Keratinocyte (primary cell): ENCODE measurements around the gene TLN1. TPM values are rescaled to one million over a fixed set of nuclear protein-coding genes. Genes with fewer than 3 reads are reported as not detected.

Source experiments
- DNase-seq: peaks from one replicate; pipeline ENCODE4 v3.0.0-alpha.2; 2011; ENCODE audit warnings: low read depth, missing footprints, low spot score
- FAIRE-seq: peaks from 2 replicates; lab custom pipeline; 2011; peaks lifted over from hg19 to GRCh38; lab: Jason Lieb, UNC
- H2AFZ ChIP-seq: 2 replicates; pipeline ENCODE4 v1.6.0; 2012; ENCODE audit warnings: low read length, control low read depth, inconsistent platforms; ENCODE audit not compliant: control insufficient read depth
- H3K27ac ChIP-seq: 2 replicates; pipeline ENCODE4 v1.5.1; 2011; ENCODE audit warnings: low read length; ENCODE audit not compliant: control insufficient read depth, insufficient read depth
- H3K27me3 ChIP-seq: 3 replicates; pipeline ENCODE4 v1.6.0; 2011; ENCODE audit warnings: low read length; ENCODE audit not compliant: control insufficient read depth, insufficient read depth; ENCODE audit errors: extremely low read depth
- H3K36me3 ChIP-seq, 2 experiments: 2 replicates in 1 of 2; 3 replicates in 1 of 2; pipeline ENCODE4 v1.5.1; 2011; ENCODE audit warnings: low read length in 2 of 2, mild to moderate bottlenecking in 1 of 2; ENCODE audit not compliant: control insufficient read depth in 2 of 2, insufficient read depth in 2 of 2; ENCODE audit errors: extremely low read depth in 1 of 2
- H3K4me1 ChIP-seq: 3 replicates; pipeline ENCODE4 v1.5.1; 2011; ENCODE audit warnings: low read length; ENCODE audit not compliant: control insufficient read depth, insufficient read depth; ENCODE audit errors: extremely low read depth
- H3K4me2 ChIP-seq: 3 replicates; pipeline ENCODE4 v1.6.0; 2011; ENCODE audit warnings: low read depth, low read length; ENCODE audit not compliant: control insufficient read depth, insufficient read depth; ENCODE audit errors: extremely low read depth
- H3K4me3 ChIP-seq, 3 experiments: fragments of 200-600 bp in 1 of 3; sonication (generic) in 1 of 3; 2 replicates in 2 of 3; 3 replicates in 1 of 3; pipeline ENCODE4 v1.5.1; 2011 to 2016; ENCODE audit warnings: low read length in 3 of 3, mild to moderate bottlenecking in 3 of 3, control low read depth in 2 of 3, inconsistent platforms in 1 of 3, low read depth in 1 of 3, mixed read lengths in 1 of 3, mixed run types in 1 of 3, moderate library complexity in 1 of 3; ENCODE audit not compliant: control insufficient read depth in 2 of 3, insufficient read depth in 2 of 3; ENCODE audit errors: extremely low read depth in 1 of 3
- H3K79me2 ChIP-seq: 2 replicates; pipeline ENCODE4 v1.6.0; 2012; ENCODE audit warnings: low read length; ENCODE audit not compliant: control insufficient read depth, insufficient read depth
- H3K9ac ChIP-seq: 3 replicates; pipeline ENCODE4 v1.6.0; 2011; ENCODE audit warnings: low read length; ENCODE audit not compliant: control insufficient read depth, insufficient read depth; ENCODE audit errors: extremely low read depth
- H3K9me1 ChIP-seq: 3 replicates; pipeline ENCODE4 v1.6.0; 2011; ENCODE audit warnings: low read length; ENCODE audit not compliant: control insufficient read depth, insufficient read depth; ENCODE audit errors: extremely low read depth
- H3K9me3 ChIP-seq: 2 replicates; pipeline ENCODE4 v1.5.1; 2012; ENCODE audit warnings: low read depth, low read length; ENCODE audit not compliant: control insufficient read depth
- H4K20me1 ChIP-seq: 3 replicates; pipeline ENCODE4 v1.6.0; 2011; ENCODE audit warnings: low read length; ENCODE audit not compliant: control insufficient read depth, insufficient read depth; ENCODE audit errors: extremely low read depth
- CTCF ChIP-seq, 3 experiments: IDR thresholded peaks in 1 of 3; conservative IDR thresholded peaks in 1 of 3; optimal IDR thresholded peaks in 1 of 3; 2 replicates in 2 of 3; 3 replicates in 1 of 3; pipeline versions ENCODE3 to v1.5.1; 2011; ENCODE audit warnings: low read length in 3 of 3, mild to moderate bottlenecking in 3 of 3, moderate library complexity in 2 of 3, control low read depth in 1 of 3, inconsistent platforms in 1 of 3; ENCODE audit not compliant: insufficient read depth in 2 of 3; ENCODE audit errors: extremely low read depth in 1 of 3
- EZH2 ChIP-seq: IDR thresholded peaks from one replicate; pipeline ENCODE4 v1.6.1; 2012; ENCODE audit warnings: inconsistent platforms, mild to moderate bottlenecking, low read length, moderate library complexity
- dilution Hi-C: fragments of 300-500 bp; cut with MboI; formaldehyde crosslinking; loops from one replicate; pipeline ENCODE4 v1.7.0; 2020; ENCODE audit warnings: low sequenced_read_pairs; ENCODE audit not compliant: extremely low pct_ligation_motif_present
- polyA minus RNA-seq, 3 experiments: library from RNA; depleted of rRNA, polyadenylated mRNA; stranded (reverse); fragments of >200 nt; gene quantifications; 1 replicate in 1 of 3; 2 replicates in 1 of 3; 3 replicates in 1 of 3; pipeline ENCODE4 v1.2.3, GENCODE V29; 2011
- polyA plus RNA-seq, 5 experiments: library from polyadenylated mRNA; depleted of rRNA in 3 of 5; stranded (reverse) in 3 of 5; stranded (forward) in 1 of 5; unstranded in 1 of 5; fragments of >200 nt; gene quantifications; 1 replicate in 1 of 5; 2 replicates in 3 of 5; 3 replicates in 1 of 5; pipeline versions ENCODE4 v1.2.1 to v1.2.3, GENCODE V29; 2011 to 2012; ENCODE audit warnings: missing spikeins in 2 of 5, low read depth in 1 of 5, low replicate concordance in 1 of 5

TLN1 gene
- polyA plus RNA-seq (53.0 to 98.3 TPM (median 54.6 TPM) in 3 replicates), polyA minus RNA-seq (196 to 448 TPM (median 286 TPM) in 3 replicates)
- 80.1 TPM for polyA plus RNA-seq (2011; ENCODE audit: low read depth)
- polyA plus RNA-seq (2011; cell fraction: cytosol; rRNA removed): 34.1 and 58.4 TPM in 2 replicates
- 115 and 144 TPM in 2 replicates for polyA plus RNA-seq (2011; cell fraction: nucleus; rRNA removed)
- polyA plus RNA-seq (2012; ENCODE audit: low replicate concordance): 36.2 and 124 TPM in 2 replicates
- polyA minus RNA-seq (2011; cell fraction: cytosol; rRNA and poly(A)+ RNA removed): 291 TPM
- 223 and 237 TPM in 2 replicates for polyA minus RNA-seq (2011; cell fraction: nucleus; rRNA and poly(A)+ RNA removed)

GRCh38 chr9:35732185-35732799 lies at the start of gene TLN1, which contains the start of gene CREB3:
Gene TLN1 (minus strand): TSS chr9:35732195. CDS start chr9:35725694, 6,501 bp downstream.
Gene CREB3 (plus strand): TSS chr9:35732666. CDS start chr9:35732773, 107 bp downstream.
- Histone ChIP-seq H3K4me2 (peak within 1 kb of the TSS; percentile 97), H3K4me1 (peaks cover 47% of the 10 kb centered on the region), H3K9me1 (peaks cover 7% of the 10 kb centered on the region), H3K9ac (peak within 1 kb of the TSS; percentile 92), H3K27ac (peak within 1 kb of the TSS; percentile 85), H3K27me3 (no peaks in the 10 kb centered on the region), H3K79me2 (peaks cover 45% of the 10 kb centered on the region), H2AFZ (peak within 1 kb of the TSS; percentile 87), H3K36me3 (peaks cover 20 to 23% of the 10 kb centered on the region in 2 experiments), H4K20me1 (peaks cover 23% of the 10 kb centered on the region), H3K9me3 (no peaks in the 10 kb centered on the region), H3K4me3 (peak within 1 kb of the TSS; percentile 65 to 95 (median 89))
- DNase-seq: peak; percentile 92
- dilution Hi-C loops: no loop called here
- FAIRE-seq: peak; percentile 57
- TF ChIP-seq CTCF (optimal IDR thresholded peaks at IDR 0.05 in 1 of 3, IDR thresholded peaks at IDR 0.05 in 1 of 3, conservative IDR thresholded peaks at IDR 0.05 in 1 of 3; ENCODE audit: extremely low read depth in 1 of 3, insufficient read depth in 2 of 3, low read length in 3 of 3) (peak in 1 of 3 experiments; percentile 51), EZH2 (no peak)

GRCh38 chr9:35781066-35781465 lies 49.1 kb upstream of the TLN1 start:
- H3K36me3 ChIP-seq: no peaks in the 10 kb centered on the region
- DNase-seq (no peak), FAIRE-seq (no peak)
- no peak overlapping the region for H3K9ac ChIP-seq
- no peaks in the 10 kb centered on the region for H3K9me1 ChIP-seq
- H2AFZ ChIP-seq: no peak overlapping the region
- no peak overlapping the region for H3K4me2 ChIP-seq
- H3K9me3 ChIP-seq: no peaks in the 10 kb centered on the region
- dilution Hi-C loops: no loop called here
- H3K4me3 ChIP-seq: no peak overlapping the region
- no peak overlapping the region for H3K27ac ChIP-seq
- no peaks in the 10 kb centered on the region for H4K20me1 ChIP-seq
- H3K4me1 ChIP-seq: no peaks in the 10 kb centered on the region
- no peaks in the 10 kb centered on the region for H3K27me3 ChIP-seq
- H3K79me2 ChIP-seq: no peaks in the 10 kb centered on the region
- no peak for TF ChIP-seq CTCF (optimal IDR thresholded peaks at IDR 0.05 in 1 of 3, IDR thresholded peaks at IDR 0.05 in 1 of 3, conservative IDR thresholded peaks at IDR 0.05 in 1 of 3; ENCODE audit: extremely low read depth in 1 of 3, insufficient read depth in 2 of 3, low read length in 3 of 3)
- no peak for TF ChIP-seq EZH2
